Coronary artery (tissue), 2 donors: ENCODE measurements around the gene DDX51.

Source experiments
- DNase-seq: peaks from one replicate; pipeline ENCODE4 v3.0.0-alpha.2; 2017; ENCODE audit warnings: low spot score
- H3K27ac ChIP-seq, 2 donors: fragments of 200-600 bp; sonication (generic); one replicate each; pipeline ENCODE4 v1.5.1; 2016 to 2019
- H3K4me3 ChIP-seq: fragments of 200-600 bp; sonication (generic); 2 replicates; pipeline ENCODE4 v1.5.1; 2016; ENCODE audit warnings: mild to moderate bottlenecking, moderate library complexity
- TF ChIP-seq, protein P1 (sequence below): fragments of 200-600 bp; sonication (generic); IDR thresholded peaks from one replicate; pipeline ENCODE4 v1.5.1; 2019; ENCODE audit warnings: antibody characterized with exemption

Gene DDX51

GRCh38 chr12:132133952-132134652, 10.0 kb downstream of the DDX51 start:
- DNase-seq: no peak
- Histone ChIP-seq H3K27ac (no peak overlapping the region), H3K4me3 (no peak overlapping the region)
- TF ChIP-seq, protein P1, sequence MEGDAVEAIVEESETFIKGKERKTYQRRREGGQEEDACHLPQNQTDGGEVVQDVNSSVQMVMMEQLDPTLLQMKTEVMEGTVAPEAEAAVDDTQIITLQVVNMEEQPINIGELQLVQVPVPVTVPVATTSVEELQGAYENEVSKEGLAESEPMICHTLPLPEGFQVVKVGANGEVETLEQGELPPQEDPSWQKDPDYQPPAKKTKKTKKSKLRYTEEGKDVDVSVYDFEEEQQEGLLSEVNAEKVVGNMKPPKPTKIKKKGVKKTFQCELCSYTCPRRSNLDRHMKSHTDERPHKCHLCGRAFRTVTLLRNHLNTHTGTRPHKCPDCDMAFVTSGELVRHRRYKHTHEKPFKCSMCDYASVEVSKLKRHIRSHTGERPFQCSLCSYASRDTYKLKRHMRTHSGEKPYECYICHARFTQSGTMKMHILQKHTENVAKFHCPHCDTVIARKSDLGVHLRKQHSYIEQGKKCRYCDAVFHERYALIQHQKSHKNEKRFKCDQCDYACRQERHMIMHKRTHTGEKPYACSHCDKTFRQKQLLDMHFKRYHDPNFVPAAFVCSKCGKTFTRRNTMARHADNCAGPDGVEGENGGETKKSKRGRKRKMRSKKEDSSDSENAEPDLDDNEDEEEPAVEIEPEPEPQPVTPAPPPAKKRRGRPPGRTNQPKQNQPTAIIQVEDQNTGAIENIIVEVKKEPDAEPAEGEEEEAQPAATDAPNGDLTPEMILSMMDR: no peak

GRCh38 chr12:132132609-132133430, 11.3 kb downstream of the DDX51 start:
- TF ChIP-seq, protein P1: no peak
- Histone ChIP-seq H3K27ac (no peak overlapping the region), H3K4me3 (no peak overlapping the region)
- no peak for DNase-seq

GRCh38 chr12:132131952-132132351, 12.2 kb downstream of the DDX51 start:
- TF ChIP-seq, protein P1: no peak
- no peak for DNase-seq
- no peak overlapping the region for H3K4me3 ChIP-seq
- H3K27ac ChIP-seq: no peak overlapping the region

- Histone ChIP-seq H3K27ac (no peak overlapping the region), H3K4me3 (no peak overlapping the region)
- no peak for DNase-seq
- TF ChIP-seq, protein P1: no peak
Observed at GRCh38 chr12:132131229-132131628, 12.9 kb downstream of the DDX51 start.

- TF ChIP-seq, protein P1: no peak
- Histone ChIP-seq H3K4me3 (no peak overlapping the region), H3K27ac (no peak overlapping the region)
- no peak for DNase-seq
Observed at GRCh38 chr12:132130690-132131089, 13.4 kb downstream of the DDX51 start.

- TF ChIP-seq, protein P1: no peak
- Histone ChIP-seq H3K27ac (no peak overlapping the region), H3K4me3 (no peak overlapping the region)
- no peak for DNase-seq
Observed at GRCh38 chr12:132129007-132129406, 15.1 kb downstream of the DDX51 start.
